ENCODE results near the gene DBX2. TPM values are rescaled to one million over a fixed set of nuclear protein-coding genes. Genes with fewer than 3 reads are reported as not detected.
"Not testable (repeated sequence)": the region's sequence is repeated elsewhere in the genome, so short reads cannot be mapped to it uniquely, and the experiment has no call there.

DBX2 gene
- not detected for total RNA-seq

- Mint-ChIP-seq H3K27ac (no peak within 1 kb of the TSS), H3K9me3 (ENCODE audit: low read depth) (no peaks in the 10 kb centered on the region), H3K4me3 (no peak within 1 kb of the TSS), H3K27me3 (peaks cover 51% of the 10 kb centered on the region), H3K36me3 (ENCODE audit: low read depth) (no peaks in the 10 kb centered on the region), H3K4me1 (no peaks in the 10 kb centered on the region)
- ChIA-PET CTCF (no interaction called here), POLR2A (no interaction called here)
- no peak for ATAC-seq
- peak; percentile 13 for DNase-seq
- intact Hi-C loops (cut with DNase I, micrococcal nuclease): no loop called here
Measured at GRCh38 chr12:45050751-45051571, at the start of gene DBX2. Gene DBX2 (minus strand): TSS chr12:45051099. CDS start chr12:45050927, 172 bp downstream.

GRCh38 chr12:45098766-45099165 is 47.9 kb upstream of the DBX2 start:
- CTCF ChIA-PET: interaction anchor here (0.6 kb wide), 1 partner anchor 434 kb away, joined by 4 read pairs; no protein-coding TSS in a partner anchor
- no peak overlapping the region for H3K4me3 Mint-ChIP-seq
- intact Hi-C loops (cut with DNase I, micrococcal nuclease): no loop called here

GRCh38 chr12:45095417-45095816 is 44.5 kb upstream of the DBX2 start:
- intact Hi-C loops (cut with DNase I, micrococcal nuclease); DNase-seq; ATAC-seq; H3K9me3 Mint-ChIP-seq (ENCODE audit: low read depth); H3K36me3 Mint-ChIP-seq (ENCODE audit: low read depth); POLR2A ChIA-PET; H3K27ac Mint-ChIP-seq; H3K4me1 Mint-ChIP-seq; H3K4me3 Mint-ChIP-seq: not testable (repeated sequence)
- CTCF ChIA-PET: interaction anchor here (0.8 kb wide), 1 partner anchor 21 kb away, joined by 3 read pairs; no protein-coding TSS in a partner anchor
- H3K27me3 Mint-ChIP-seq: peaks cover 14% of the 10 kb centered on the region

More at GRCh38 chr12:45098766-45099165, 47.9 kb upstream of the DBX2 start:
- no peak for ATAC-seq
- Mint-ChIP-seq H3K36me3 (ENCODE audit: low read depth) (no peaks in the 10 kb centered on the region), H3K4me1 (no peaks in the 10 kb centered on the region), H3K27me3 (peaks cover 16% of the 10 kb centered on the region), H3K9me3 (ENCODE audit: low read depth) (no peaks in the 10 kb centered on the region), H3K27ac (no peak overlapping the region)
- no peak for DNase-seq
- POLR2A ChIA-PET: interaction anchor here (0.7 kb wide), 1 partner anchor 322 kb away, joined by 3 read pairs; no protein-coding TSS in a partner anchor

- ATAC-seq (no peak), DNase-seq (no peak)
- intact Hi-C loops (cut with DNase I, micrococcal nuclease): no loop called here
- no peaks in the 10 kb centered on the region for H3K36me3 Mint-ChIP-seq (ENCODE audit: low read depth)
- ChIA-PET POLR2A (no interaction called here), CTCF (no interaction called here)
- H3K4me3 Mint-ChIP-seq: no peak overlapping the region
- no peaks in the 10 kb centered on the region for H3K4me1 Mint-ChIP-seq
- peaks cover 16% of the 10 kb centered on the region for H3K27me3 Mint-ChIP-seq
- no peak overlapping the region for H3K27ac Mint-ChIP-seq
- no peaks in the 10 kb centered on the region for H3K9me3 Mint-ChIP-seq (ENCODE audit: low read depth)
Measured at GRCh38 chr12:45093051-45093450, 42.2 kb upstream of the DBX2 start.

- Mint-ChIP-seq H3K4me1 (no peaks in the 10 kb centered on the region), H3K4me3 (no peak overlapping the region), H3K9me3 (ENCODE audit: low read depth) (peaks cover 4% of the 10 kb centered on the region), H3K27ac (no peak overlapping the region), H3K27me3 (peaks cover 20% of the 10 kb centered on the region), H3K36me3 (ENCODE audit: low read depth) (peaks cover 3% of the 10 kb centered on the region)
- DNase-seq (no peak), ATAC-seq (no peak)
- POLR2A ChIA-PET: no interaction called here
- intact Hi-C loops (cut with DNase I, micrococcal nuclease): no loop called here
- CTCF ChIA-PET: no interaction called here
Measured at GRCh38 chr12:45089411-45090075, 38.6 kb upstream of the DBX2 start.

- H3K9me3 Mint-ChIP-seq (ENCODE audit: low read depth): peaks cover 4% of the 10 kb centered on the region
- peaks cover 18% of the 10 kb centered on the region for H3K27me3 Mint-ChIP-seq
- DNase-seq (no peak), ATAC-seq (no peak)
- peaks cover 3% of the 10 kb centered on the region for H3K36me3 Mint-ChIP-seq (ENCODE audit: low read depth)
- POLR2A ChIA-PET: no interaction called here
- CTCF ChIA-PET: interaction anchor here (0.7 kb wide), 1 partner anchor 17 kb away, joined by 3 read pairs; no protein-coding TSS in a partner anchor
- intact Hi-C loops (cut with DNase I, micrococcal nuclease): no loop called here
- H3K4me3 Mint-ChIP-seq: no peak overlapping the region
- H3K27ac Mint-ChIP-seq: no peak overlapping the region
- H3K4me1 Mint-ChIP-seq: no peaks in the 10 kb centered on the region
Measured at GRCh38 chr12:45088608-45089007, 37.7 kb upstream of the DBX2 start.

- H3K9me3 Mint-ChIP-seq (ENCODE audit: low read depth); ATAC-seq; H3K27ac Mint-ChIP-seq; DNase-seq; H3K4me1 Mint-ChIP-seq; intact Hi-C loops (cut with DNase I, micrococcal nuclease); POLR2A ChIA-PET; H3K36me3 Mint-ChIP-seq (ENCODE audit: low read depth); H3K4me3 Mint-ChIP-seq: not testable (repeated sequence)
- peaks cover 14% of the 10 kb centered on the region for H3K27me3 Mint-ChIP-seq
- CTCF ChIA-PET: interaction anchor here (0.6 kb wide), 1 partner anchor 176 kb away, joined by 3 read pairs; no protein-coding TSS in a partner anchor
Measured at GRCh38 chr12:45084248-45084647, 33.3 kb upstream of the DBX2 start.

- intact Hi-C loops (cut with DNase I, micrococcal nuclease): no loop called here
- Mint-ChIP-seq H3K27ac (no peak overlapping the region), H3K4me1 (no peaks in the 10 kb centered on the region), H3K27me3 (peaks cover 16% of the 10 kb centered on the region), H3K4me3 (no peak overlapping the region), H3K9me3 (ENCODE audit: low read depth) (no peaks in the 10 kb centered on the region), H3K36me3 (ENCODE audit: low read depth) (no peaks in the 10 kb centered on the region)
- ChIA-PET POLR2A (no interaction called here), CTCF (no interaction called here)
- no peak for ATAC-seq
- no peak for DNase-seq
Measured at GRCh38 chr12:45077251-45077650, 26.4 kb upstream of the DBX2 start.

- intact Hi-C loops (cut with DNase I, micrococcal nuclease): no loop called here
Measured at GRCh38 chr12:45076417-45077026, 25.6 kb upstream of the DBX2 start.

GRCh38 chr12:45075587-45076282 is 24.8 kb upstream of the DBX2 start:
- POLR2A ChIA-PET: no interaction called here

More at GRCh38 chr12:45076417-45077026, 25.6 kb upstream of the DBX2 start:
- Mint-ChIP-seq H3K36me3 (ENCODE audit: low read depth) (no peaks in the 10 kb centered on the region), H3K9me3 (ENCODE audit: low read depth) (no peaks in the 10 kb centered on the region), H3K4me1 (no peaks in the 10 kb centered on the region), H3K4me3 (no peak overlapping the region), H3K27ac (no peak overlapping the region), H3K27me3 (peaks cover 15% of the 10 kb centered on the region)
- POLR2A ChIA-PET: no interaction called here
- DNase-seq: no peak
- CTCF ChIA-PET: no interaction called here
- no peak for ATAC-seq

GRCh38 chr12:45065125-45065626 is 14.3 kb upstream of the DBX2 start:
- no peak overlapping the region for H3K27ac Mint-ChIP-seq
- H3K36me3 Mint-ChIP-seq (ENCODE audit: low read depth): no peaks in the 10 kb centered on the region
- ChIA-PET POLR2A (no interaction called here), CTCF (no interaction called here)
- H3K4me3 Mint-ChIP-seq: no peak overlapping the region
- peaks cover 7% of the 10 kb centered on the region for H3K9me3 Mint-ChIP-seq (ENCODE audit: low read depth)
- DNase-seq: no peak
- H3K4me1 Mint-ChIP-seq: no peaks in the 10 kb centered on the region
- H3K27me3 Mint-ChIP-seq: peaks cover 11% of the 10 kb centered on the region
- intact Hi-C loops (cut with DNase I, micrococcal nuclease): no loop called here
- no peak for ATAC-seq

More at GRCh38 chr12:45075587-45076282, 24.8 kb upstream of the DBX2 start:
- H3K9me3 Mint-ChIP-seq (ENCODE audit: low read depth): no peaks in the 10 kb centered on the region
- no peak overlapping the region for H3K27ac Mint-ChIP-seq
- no peaks in the 10 kb centered on the region for H3K4me1 Mint-ChIP-seq
- intact Hi-C loops (cut with DNase I, micrococcal nuclease): no loop called here
- CTCF ChIA-PET: interaction anchor here (0.6 kb wide), 1 partner anchor 146 kb away, joined by 3 read pairs; no protein-coding TSS in a partner anchor
- peaks cover 14% of the 10 kb centered on the region for H3K27me3 Mint-ChIP-seq
- DNase-seq: no peak
- no peaks in the 10 kb centered on the region for H3K36me3 Mint-ChIP-seq (ENCODE audit: low read depth)
- no peak for ATAC-seq
- H3K4me3 Mint-ChIP-seq: no peak overlapping the region
